SJCRH30 (cell line): Measurements from ENCODE around the gene CCDC14. TPM values are rescaled to one million over a fixed set of nuclear protein-coding genes. Genes with fewer than 3 reads are reported as not detected.
A peak's percentile ranks its signal among the peaks of the same experiment; 100 is the strongest.
"Not testable (repeated sequence)": the region's sequence is repeated elsewhere in the genome, so short reads cannot be mapped to it uniquely, and the experiment has no call there.

Experiments used
- DNase-seq, 2 experiments: peaks; one replicate each; pipeline ENCODE4 v3.0.0-alpha.2; 2015 to 2020
- H3K27ac ChIP-seq: fragments of 250-450 bp; sonication (Bioruptor Pico); 2 replicates; pipeline ENCODE4 v1.5.1; 2020; ENCODE audit warnings: mild to moderate bottlenecking, moderate library complexity
- H3K27me3 ChIP-seq: fragments of 250-450 bp; sonication (Bioruptor Pico); 2 replicates; pipeline ENCODE4 v1.5.1; 2020; ENCODE audit warnings: mild to moderate bottlenecking, moderate library complexity
- H3K36me3 ChIP-seq: fragments of 250-450 bp; sonication (Bioruptor Pico); 2 replicates; pipeline ENCODE4 v1.5.1; 2020; ENCODE audit warnings: mild to moderate bottlenecking, moderate library complexity
- H3K4me1 ChIP-seq: fragments of 250-450 bp; sonication (Bioruptor Pico); 2 replicates; pipeline ENCODE4 v1.5.1; 2020; ENCODE audit warnings: mild to moderate bottlenecking, moderate library complexity
- H3K4me3 ChIP-seq: fragments of 250-450 bp; sonication (Bioruptor Pico); 2 replicates; pipeline ENCODE4 v1.5.1; 2020; ENCODE audit warnings: mild to moderate bottlenecking, moderate library complexity
- H3K9me3 ChIP-seq: fragments of 250-450 bp; sonication (Bioruptor Pico); replicated peaks from 2 replicates; pipeline ENCODE4 v1.5.1; 2020; ENCODE audit warnings: mild to moderate bottlenecking, moderate library complexity
- total RNA-seq: library from RNA; depleted of rRNA; stranded (reverse); fragments of >200 nt; shearing (Covaris generic); gene quantifications from 2 replicates; pipeline ENCODE4 v1.2.3, GENCODE V29; 2014

CCDC14 gene
- total RNA-seq, 1 experiment from 2014 or later = 83.7 TPM

DNA sequence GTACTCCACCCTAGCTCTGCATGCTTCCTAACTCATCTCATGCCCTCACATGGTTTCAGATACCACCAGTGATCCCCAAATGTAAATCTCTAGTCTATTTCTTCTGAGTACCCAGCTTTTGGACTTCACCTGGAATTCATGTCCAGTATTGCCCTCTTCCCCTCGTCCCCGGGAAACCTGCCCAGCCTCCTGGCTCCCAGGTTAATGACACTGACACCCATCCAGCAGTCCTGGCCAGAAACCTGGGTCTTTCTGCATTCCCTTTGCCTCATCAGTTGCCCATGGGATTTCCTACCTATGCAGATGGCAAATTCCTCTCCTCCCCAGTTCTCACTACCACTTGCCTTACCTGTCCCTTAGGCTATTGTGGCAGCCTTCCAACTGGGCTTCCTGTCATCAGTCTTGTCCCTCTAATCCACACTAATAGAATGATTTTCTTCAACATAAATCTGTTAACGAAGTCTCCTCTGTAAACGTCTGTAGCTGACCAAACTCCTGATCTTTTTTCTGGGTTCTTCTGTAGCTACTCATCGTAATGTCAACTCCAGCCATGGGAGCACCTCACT lies 61.6 kb downstream of the CCDC14 start:
- no peaks in the 10 kb centered on the region for H3K9me3 ChIP-seq
- H3K27ac ChIP-seq = no peak overlapping the region
- no peaks in the 10 kb centered on the region for H3K36me3 ChIP-seq
- H3K4me3 ChIP-seq = no peak overlapping the region
- no peaks in the 10 kb centered on the region for H3K4me1 ChIP-seq
- H3K27me3 ChIP-seq = no peaks in the 10 kb centered on the region
- no peak for DNase-seq

- Histone ChIP-seq H3K4me1 (peaks cover 5% of the 10 kb centered on the region; the same call in 1 of the 2 replicates), H3K36me3 (no peaks in the 10 kb centered on the region), H3K27ac (no peak overlapping the region), H3K27me3 (no peaks in the 10 kb centered on the region), H3K9me3 (0 out of 2 replicates have a peak, but pooled peaks cover 5% of the 10 kb centered on the region), H3K4me3 (no peak overlapping the region)
- DNase-seq = no peak
Measured at GRCh38 chr3:123893012-123893411, 68.0 kb downstream of the CCDC14 start.

DNA sequence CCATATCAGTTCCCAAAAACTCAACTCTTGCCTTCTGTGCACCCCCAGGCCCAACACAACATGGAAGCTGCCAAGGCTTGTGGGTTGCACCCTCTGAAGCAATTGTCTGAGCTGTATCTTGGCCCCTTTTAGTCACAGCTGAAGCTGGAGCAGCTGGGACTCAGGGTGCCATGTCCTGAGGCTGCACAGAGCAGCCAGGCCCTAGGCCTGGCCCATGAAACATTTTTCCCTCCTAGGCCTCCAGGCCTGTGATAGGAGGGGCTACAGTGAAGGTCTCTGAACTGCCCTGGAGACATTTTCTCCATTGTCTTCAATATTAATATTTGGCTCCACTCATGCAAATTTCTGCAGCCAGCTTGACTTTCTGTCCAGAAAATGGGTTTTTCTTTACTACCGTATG lies 68.8 kb downstream of the CCDC14 start:
- DNase-seq = no peak
- Histone ChIP-seq H3K36me3 (no peaks in the 10 kb centered on the region), H3K4me3 (no peak overlapping the region)

DNA sequence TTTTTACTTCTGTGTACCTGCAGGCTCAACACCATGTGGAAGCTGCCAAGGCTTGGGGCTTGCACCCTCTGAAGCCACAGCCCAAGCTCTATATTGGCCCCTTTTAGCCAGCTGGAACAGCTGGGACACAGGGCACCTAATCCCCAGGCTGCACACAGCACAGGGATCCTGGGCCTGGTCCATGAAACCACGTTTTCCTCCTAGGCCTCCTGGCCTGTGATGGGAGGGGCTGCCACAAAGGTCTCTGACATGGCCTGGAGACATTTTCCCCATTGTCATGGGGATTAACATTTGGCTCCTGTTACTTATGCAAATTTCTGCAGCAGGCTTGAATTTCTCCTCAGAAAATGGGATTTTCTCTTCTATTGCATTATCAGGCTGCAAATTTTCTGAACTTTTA lies 70.0 kb downstream of the CCDC14 start:
- H3K27ac ChIP-seq, H3K4me3 ChIP-seq, H3K4me1 ChIP-seq, H3K27me3 ChIP-seq, H3K36me3 ChIP-seq, H3K9me3 ChIP-seq: not testable (repeated sequence)
- DNase-seq = peak; percentile 39 to 50

More for the DNA sequence above, 68.8 kb downstream of the CCDC14 start:
- H3K27ac ChIP-seq = no peak overlapping the region
- H3K9me3 ChIP-seq = peaks cover 5% of the 10 kb centered on the region; the same call in 1 of the 2 replicates
- H3K4me1 ChIP-seq = peaks cover 5% of the 10 kb centered on the region; the same call in 1 of the 2 replicates
- H3K27me3 ChIP-seq = no peaks in the 10 kb centered on the region

DNA sequence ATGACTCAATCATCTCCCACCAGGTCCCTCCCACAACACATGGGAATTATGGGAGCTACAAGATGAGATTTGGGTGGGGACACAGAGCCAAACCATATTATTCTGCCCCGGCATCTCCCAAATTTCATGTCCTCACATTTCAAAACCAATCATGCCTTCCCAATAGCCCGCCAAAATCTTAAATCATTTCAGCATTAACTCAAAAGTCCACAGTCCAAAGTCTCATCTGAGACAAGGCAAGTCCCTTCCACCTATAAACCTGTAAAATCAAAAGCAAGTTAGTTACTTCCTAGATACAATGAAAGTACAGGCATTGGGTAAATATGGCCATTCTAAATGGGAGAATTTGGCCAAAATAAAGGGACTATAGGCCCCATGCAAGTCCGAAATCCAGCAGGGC lies 70.9 kb downstream of the CCDC14 start:
- H3K9me3 ChIP-seq, H3K27me3 ChIP-seq, H3K27ac ChIP-seq, H3K4me3 ChIP-seq, H3K36me3 ChIP-seq, H3K4me1 ChIP-seq, DNase-seq: not testable (repeated sequence)

- DNase-seq = no peak
- Histone ChIP-seq H3K27ac (no peak overlapping the region), H3K9me3 (no peaks in the 10 kb centered on the region; the same call in 1 of the 2 replicates), H3K4me3 (peak overlapping the region; percentile 57; the same call in 1 of the 2 replicates), H3K36me3 (no peaks in the 10 kb centered on the region), H3K27me3 (no peaks in the 10 kb centered on the region), H3K4me1 (no peaks in the 10 kb centered on the region)
Measured at GRCh38 chr3:123884993-123885392, 76.0 kb downstream of the CCDC14 start.

DNA sequence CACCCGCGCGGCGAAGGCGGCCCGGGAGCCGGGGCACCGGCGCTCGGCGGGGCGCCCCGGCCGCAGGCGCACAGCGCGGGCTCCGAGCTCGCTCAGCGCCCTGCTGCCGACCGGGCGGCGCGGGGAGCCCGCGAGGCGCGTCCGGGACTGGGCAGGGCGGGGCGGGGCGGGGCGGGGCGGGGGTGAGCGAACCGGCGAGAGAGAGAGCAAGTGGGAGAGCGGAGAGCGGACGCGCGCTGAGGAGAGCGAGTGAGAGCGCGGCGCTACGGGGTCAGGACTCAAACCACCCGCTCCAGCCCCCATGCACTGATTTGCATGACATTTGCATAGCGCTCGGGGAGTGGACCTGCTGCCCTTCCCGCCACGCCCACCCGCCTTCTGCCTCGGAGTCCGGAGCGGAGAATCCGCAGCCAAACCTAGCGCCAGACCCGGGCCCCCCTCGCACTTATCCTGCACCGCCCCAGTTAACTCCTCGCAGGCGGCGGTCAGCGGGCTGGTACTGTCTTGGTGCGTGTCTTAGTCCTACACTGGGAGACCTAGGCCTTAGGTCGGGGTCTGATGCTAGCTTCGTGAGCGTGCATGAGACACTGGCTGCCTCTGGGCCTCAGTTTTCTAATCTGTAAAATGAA lies 76.7 kb downstream of the CCDC14 start, which contains the start of gene MYLK:
TSS of gene MYLK (minus strand) at position 130 of the 629 bp plus-strand sequence. CDS start 90,491 bp downstream, outside the sequence.
- H3K4me3 ChIP-seq = peak within 1 kb of the TSS; percentile 57
- no peaks in the 10 kb centered on the region; the same call in 1 of the 2 replicates for H3K9me3 ChIP-seq
- no peaks in the 10 kb centered on the region for H3K27me3 ChIP-seq
- no peak within 1 kb of the TSS for H3K27ac ChIP-seq
- no peaks in the 10 kb centered on the region for H3K36me3 ChIP-seq
- H3K4me1 ChIP-seq = no peaks in the 10 kb centered on the region
- DNase-seq = peak; percentile 93 to 95

DNA sequence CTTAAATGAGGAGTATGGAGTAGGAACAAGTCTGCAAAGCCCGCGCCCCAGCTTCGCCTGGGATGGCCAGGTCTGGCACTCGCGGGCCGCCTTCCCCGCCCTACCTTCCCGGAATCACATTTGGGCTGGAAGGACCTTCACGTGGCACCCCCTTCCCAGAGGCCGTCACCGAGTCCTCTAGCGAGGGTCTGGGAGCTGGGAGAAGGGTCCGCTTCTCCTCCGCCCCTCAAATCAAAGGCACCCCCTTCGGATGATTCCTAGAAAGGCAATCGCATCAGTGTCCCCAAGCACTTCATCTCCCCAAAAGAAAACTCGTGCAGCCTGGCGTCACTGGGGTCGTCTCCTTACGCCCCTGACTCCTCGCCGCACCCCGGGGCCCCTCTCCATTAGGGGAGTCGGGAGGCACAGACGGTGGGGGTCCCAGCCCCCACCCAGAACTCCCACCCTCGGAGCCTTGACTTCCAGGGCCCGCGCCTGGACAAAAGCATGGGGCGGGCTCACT lies 77.3 kb downstream of the CCDC14 start:
- Histone ChIP-seq H3K4me1 (no peaks in the 10 kb centered on the region), H3K27me3 (no peaks in the 10 kb centered on the region), H3K9me3 (no peaks in the 10 kb centered on the region; the same call in 1 of the 2 replicates), H3K27ac (no peak overlapping the region), H3K36me3 (no peaks in the 10 kb centered on the region), H3K4me3 (peak overlapping the region; percentile 57)
- peak in 1 of 2 experiments; percentile 24 for DNase-seq

DNA sequence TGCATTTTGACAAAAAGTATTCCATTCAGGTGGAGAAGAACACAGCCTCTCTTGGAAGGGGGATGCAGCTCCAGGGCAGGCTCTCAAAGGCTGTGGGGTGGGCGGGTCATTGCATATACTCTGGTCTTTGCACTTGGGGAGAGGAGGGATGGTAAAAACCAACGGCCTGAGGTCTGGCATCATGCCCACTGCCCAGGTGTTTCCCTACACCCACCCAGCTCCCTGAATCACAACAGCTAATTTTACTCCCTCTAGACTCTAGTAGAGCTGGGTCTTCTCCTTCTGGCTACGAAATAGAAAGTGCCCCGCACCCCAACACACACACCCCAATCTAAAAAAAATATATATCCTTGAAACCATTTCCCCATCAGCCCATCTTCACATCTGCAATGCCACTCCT lies 77.9 kb downstream of the CCDC14 start:
- no peaks in the 10 kb centered on the region for H3K36me3 ChIP-seq
- H3K4me3 ChIP-seq = no peak overlapping the region
- H3K4me1 ChIP-seq = no peaks in the 10 kb centered on the region
- no peak for DNase-seq
- no peaks in the 10 kb centered on the region; the same call in 1 of the 2 replicates for H3K9me3 ChIP-seq
- no peak overlapping the region for H3K27ac ChIP-seq
- H3K27me3 ChIP-seq = no peaks in the 10 kb centered on the region

- no peak overlapping the region for H3K4me3 ChIP-seq
Measured at GRCh38 chr3:123881771-123882170, 79.3 kb downstream of the CCDC14 start.

GRCh38 chr3:123880998-123881561 lies 79.9 kb downstream of the CCDC14 start:
- no peaks in the 10 kb centered on the region for H3K27me3 ChIP-seq
- H3K36me3 ChIP-seq = no peaks in the 10 kb centered on the region; the same call in 1 of the 2 replicates
- peak; percentile 19 to 43 for DNase-seq
- H3K4me1 ChIP-seq = no peaks in the 10 kb centered on the region
- no peaks in the 10 kb centered on the region for H3K9me3 ChIP-seq
- H3K4me3 ChIP-seq = no peak overlapping the region
- H3K27ac ChIP-seq = no peak overlapping the region

More at GRCh38 chr3:123881771-123882170, 79.3 kb downstream of the CCDC14 start:
- Histone ChIP-seq H3K4me1 (no peaks in the 10 kb centered on the region), H3K36me3 (no peaks in the 10 kb centered on the region; the same call in 1 of the 2 replicates), H3K9me3 (no peaks in the 10 kb centered on the region), H3K27me3 (no peaks in the 10 kb centered on the region), H3K27ac (no peak overlapping the region)
- DNase-seq = no peak

GRCh38 chr3:123878807-123879206 lies 82.2 kb downstream of the CCDC14 start:
- no peaks in the 10 kb centered on the region for H3K27me3 ChIP-seq

GRCh38 chr3:123877965-123878364 lies 83.1 kb downstream of the CCDC14 start:
- Histone ChIP-seq H3K4me1 (no peaks in the 10 kb centered on the region), H3K27ac (no peak overlapping the region), H3K9me3 (no peaks in the 10 kb centered on the region), H3K27me3 (0 out of 2 replicates have a peak, but pooled peaks cover 4% of the 10 kb centered on the region), H3K4me3 (no peak overlapping the region), H3K36me3 (no peaks in the 10 kb centered on the region; the same call in 1 of the 2 replicates)
- no peak for DNase-seq

More at GRCh38 chr3:123878807-123879206, 82.2 kb downstream of the CCDC14 start:
- Histone ChIP-seq H3K9me3 (no peaks in the 10 kb centered on the region), H3K4me3 (no peak overlapping the region), H3K36me3 (no peaks in the 10 kb centered on the region; the same call in 1 of the 2 replicates), H3K4me1 (no peaks in the 10 kb centered on the region), H3K27ac (no peak overlapping the region)
- DNase-seq = no peak

GRCh38 chr3:123877466-123877865 lies 83.6 kb downstream of the CCDC14 start:
- Histone ChIP-seq H3K4me3 (no peak overlapping the region), H3K36me3 (no peaks in the 10 kb centered on the region; the same call in 1 of the 2 replicates), H3K27me3 (0 out of 2 replicates have a peak, but pooled peaks cover 4% of the 10 kb centered on the region), H3K9me3 (no peaks in the 10 kb centered on the region), H3K4me1 (no peaks in the 10 kb centered on the region), H3K27ac (no peak overlapping the region)
- DNase-seq = no peak

GRCh38 chr3:123876858-123877257 lies 84.2 kb downstream of the CCDC14 start:
- no peaks in the 10 kb centered on the region; the same call in 1 of the 2 replicates for H3K36me3 ChIP-seq
- H3K4me1 ChIP-seq = no peaks in the 10 kb centered on the region
- no peak overlapping the region for H3K27ac ChIP-seq
- no peaks in the 10 kb centered on the region for H3K9me3 ChIP-seq
- no peak for DNase-seq
- H3K27me3 ChIP-seq = 0 out of 2 replicates have a peak, but pooled peaks cover 4% of the 10 kb centered on the region
- H3K4me3 ChIP-seq = no peak overlapping the region
